GM12891 (cell line): ENCODE results near the gene G6PC3.

Experiments
- DNase-seq: peaks from one replicate; pipeline ENCODE4 v3.0.0; 2011; ENCODE audit warnings: low spot score; ENCODE audit not compliant: insufficient read length
- FAIRE-seq: peaks from 2 replicates; lab custom pipeline; 2011; peaks lifted over from hg19 to GRCh38; lab: Jason Lieb, UNC
- PAX5 ChIP-seq: IDR thresholded peaks from 2 replicates; pipeline ENCODE4 v1.6.1; 2011; ENCODE audit warnings: low read length, moderate library complexity, mild to moderate bottlenecking; ENCODE audit not compliant: insufficient read depth, severe bottlenecking
- POLR2A ChIP-seq: IDR thresholded peaks from 2 replicates; pipeline ENCODE4 v1.6.1; 2011; ENCODE audit warnings: low read depth, low read length, control low read depth
- POLR2AphosphoS5 ChIP-seq: IDR thresholded peaks from 2 replicates; pipeline ENCODE4 v1.6.1; 2011; ENCODE audit warnings: low read depth, low read length, control low read depth
- POU2F2 ChIP-seq: IDR thresholded peaks from 2 replicates; pipeline ENCODE4 v1.6.1; 2011; ENCODE audit warnings: low read depth, mild to moderate bottlenecking, control low read depth, low read length, moderate library complexity
- SPI1 ChIP-seq: IDR thresholded peaks from 2 replicates; pipeline ENCODE4 v1.6.1; 2011; ENCODE audit warnings: low read depth, low read length, control low read depth
- TAF1 ChIP-seq: IDR thresholded peaks from 2 replicates; pipeline ENCODE4 v1.6.1; 2011; ENCODE audit warnings: low read depth, low read length, control low read depth

The G6PC3 gene

DNA sequence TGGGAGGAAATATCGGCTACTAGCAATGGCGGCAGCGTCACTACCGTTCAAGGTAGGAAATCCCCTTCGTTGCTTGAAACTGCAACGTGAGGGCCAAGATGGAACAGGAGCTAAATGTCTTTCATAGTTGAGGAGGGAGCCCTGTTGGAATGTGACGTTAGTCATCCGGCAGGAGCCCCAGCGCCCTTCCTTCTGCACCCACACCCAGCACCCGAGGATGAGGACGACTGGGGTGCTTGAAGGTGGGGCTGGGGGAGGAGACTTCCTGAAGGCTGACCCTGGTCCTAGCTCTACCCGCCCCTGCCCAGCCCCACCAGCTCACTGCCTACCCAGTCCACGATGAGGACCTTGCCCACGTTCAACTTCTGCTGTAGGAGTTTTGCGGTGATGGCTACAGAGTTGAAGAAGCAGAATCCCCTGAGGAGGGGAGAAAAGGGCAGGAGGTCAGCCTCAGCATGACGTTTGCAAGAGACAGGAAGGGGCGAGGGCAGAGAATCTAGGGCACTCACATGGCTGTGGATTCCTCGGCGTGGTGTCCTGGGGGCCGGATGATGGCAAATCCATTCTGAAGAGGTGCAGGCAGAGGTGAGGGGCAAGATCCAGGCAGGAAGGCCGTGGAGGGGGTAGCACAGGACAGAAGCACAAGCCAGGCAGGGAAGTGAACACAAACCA, 11.9 kb downstream of the G6PC3 start:
- TF ChIP-seq POLR2A (no peak), POU2F2 (no peak), TAF1 (no peak), POLR2AphosphoS5 (no peak), SPI1 (no peak), PAX5 (no peak)
- no peak for DNase-seq
- no peak for FAIRE-seq

- DNase-seq = no peak
- TF ChIP-seq PAX5 = no peak
- TF ChIP-seq TAF1 = no peak
- TF ChIP-seq POLR2AphosphoS5 = no peak
- TF ChIP-seq POLR2A = no peak
- TF ChIP-seq POU2F2 = no peak
- no peak for TF ChIP-seq SPI1
- no peak for FAIRE-seq
These were observed 12.8 kb downstream of the G6PC3 start for GRCh38 chr17:44083250-44083849.

DNA sequence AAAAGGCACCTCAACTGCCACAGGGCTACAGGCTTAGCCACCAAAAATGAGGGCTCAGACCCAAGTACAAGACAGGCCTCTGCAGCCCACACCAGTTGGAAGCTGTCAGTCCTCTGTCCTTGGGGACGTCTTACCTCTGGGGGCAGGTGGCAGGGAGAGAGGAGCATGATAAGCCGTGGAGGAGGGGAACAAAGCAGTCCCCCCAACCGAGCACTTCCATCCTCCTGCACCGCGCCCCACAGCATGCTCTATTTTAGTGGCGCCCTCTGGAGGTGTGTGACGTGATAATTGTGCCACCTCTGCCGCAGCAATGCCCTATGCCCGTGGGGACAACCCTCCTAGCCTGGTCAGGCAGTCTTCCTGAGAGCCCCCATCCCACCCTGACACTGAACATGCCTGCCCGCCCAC, 13.6 kb downstream of the G6PC3 start:
- FAIRE-seq (no peak), DNase-seq (no peak)

DNA sequence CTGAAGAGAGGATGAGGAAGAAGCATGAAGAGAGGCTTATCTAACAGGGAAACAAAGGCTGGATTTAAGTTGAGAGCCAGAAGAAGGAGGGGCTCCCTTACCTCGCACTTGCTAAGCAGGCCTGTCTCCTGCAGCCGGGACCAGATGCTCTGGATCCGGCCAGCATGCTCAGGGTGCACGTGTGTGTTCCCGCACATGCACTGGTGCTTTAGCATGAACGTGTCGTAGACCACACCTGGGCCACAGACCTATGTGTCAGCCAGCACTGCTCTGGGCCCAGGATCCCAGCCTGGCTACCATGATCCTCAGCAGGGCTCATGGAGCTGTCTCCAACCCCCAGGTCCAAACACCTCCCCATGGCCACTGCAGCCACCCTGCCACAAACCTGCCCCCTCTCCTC, 14.4 kb downstream of the G6PC3 start:
- TF ChIP-seq TAF1 = no peak
- no peak for TF ChIP-seq POU2F2
- no peak for TF ChIP-seq PAX5
- no peak for TF ChIP-seq POLR2AphosphoS5
- no peak for TF ChIP-seq SPI1
- no peak for TF ChIP-seq POLR2A
- no peak for FAIRE-seq
- DNase-seq = no peak

More for the DNA sequence above, 13.6 kb downstream of the G6PC3 start:
- TF ChIP-seq SPI1 = no peak
- TF ChIP-seq TAF1 = no peak
- no peak for TF ChIP-seq PAX5
- TF ChIP-seq POLR2AphosphoS5 = no peak
- no peak for TF ChIP-seq POLR2A
- no peak for TF ChIP-seq POU2F2

DNA sequence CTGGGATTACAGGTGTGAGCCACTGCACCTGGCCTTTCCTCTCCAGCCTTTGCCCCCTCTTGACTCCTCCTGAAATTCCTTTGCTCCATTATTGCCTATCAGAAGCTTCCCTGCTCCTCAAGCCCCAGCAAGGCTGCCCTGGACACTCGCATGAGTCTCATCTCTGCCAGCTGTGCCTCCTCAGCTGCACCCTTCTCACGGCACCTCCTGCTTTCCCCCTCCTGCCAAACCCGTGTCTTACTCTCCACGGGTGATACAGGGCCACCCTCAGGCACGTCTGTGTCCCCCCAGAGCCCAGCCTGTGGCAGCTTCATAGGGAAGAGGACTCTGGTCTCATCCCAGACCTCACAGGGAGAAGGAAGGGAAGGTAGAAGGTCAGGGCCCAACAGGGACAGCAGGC, 15.4 kb downstream of the G6PC3 start:
- FAIRE-seq (no peak), DNase-seq (no peak)
- TF ChIP-seq TAF1 = no peak
- TF ChIP-seq PAX5 = no peak
- TF ChIP-seq POLR2A = no peak
- no peak for TF ChIP-seq POU2F2
- no peak for TF ChIP-seq SPI1
- TF ChIP-seq POLR2AphosphoS5 = no peak

- no peak for DNase-seq
- no peak for FAIRE-seq
These were observed 16.1 kb downstream of the G6PC3 start for GRCh38 chr17:44086364-44087311.

DNA sequence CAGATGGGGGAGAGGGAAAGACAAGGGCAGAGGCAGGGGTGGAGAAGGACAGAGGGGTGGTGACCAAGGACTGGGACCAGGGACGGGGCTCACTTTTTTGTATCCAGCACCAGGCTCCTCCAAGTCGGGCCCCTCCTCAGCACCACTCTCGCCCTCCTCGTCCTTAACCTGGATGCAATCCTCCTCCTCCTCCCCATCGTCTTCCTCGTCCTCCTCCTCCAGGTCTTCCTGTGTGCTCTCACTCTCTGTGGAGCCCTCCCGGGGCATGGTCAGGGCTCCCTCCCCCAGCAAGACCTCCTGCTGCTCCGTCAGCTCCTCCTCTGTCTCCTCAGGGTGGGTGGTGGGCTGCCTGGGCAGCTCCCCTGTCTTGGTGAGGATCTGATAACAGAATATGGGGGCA, 16.8 kb downstream of the G6PC3 start:
- no peak for TF ChIP-seq SPI1
- TF ChIP-seq POU2F2 = no peak
- TF ChIP-seq POLR2AphosphoS5 = no peak
- no peak for TF ChIP-seq POLR2A
- no peak for TF ChIP-seq PAX5
- TF ChIP-seq TAF1 = no peak
- FAIRE-seq = no peak
- DNase-seq = no peak

More at GRCh38 chr17:44086364-44087311, 16.1 kb downstream of the G6PC3 start:
- TF ChIP-seq POU2F2 (no peak), POLR2AphosphoS5 (no peak), PAX5 (no peak), SPI1 (no peak), TAF1 (no peak), POLR2A (no peak)

GRCh38 chr17:44088254-44088653, 17.7 kb downstream of the G6PC3 start:
- FAIRE-seq = no peak
- no peak for TF ChIP-seq PAX5
- TF ChIP-seq POU2F2 = no peak
- no peak for TF ChIP-seq POLR2AphosphoS5
- TF ChIP-seq POLR2A = no peak
- no peak for TF ChIP-seq TAF1
- no peak for TF ChIP-seq SPI1
- no peak for DNase-seq

DNA sequence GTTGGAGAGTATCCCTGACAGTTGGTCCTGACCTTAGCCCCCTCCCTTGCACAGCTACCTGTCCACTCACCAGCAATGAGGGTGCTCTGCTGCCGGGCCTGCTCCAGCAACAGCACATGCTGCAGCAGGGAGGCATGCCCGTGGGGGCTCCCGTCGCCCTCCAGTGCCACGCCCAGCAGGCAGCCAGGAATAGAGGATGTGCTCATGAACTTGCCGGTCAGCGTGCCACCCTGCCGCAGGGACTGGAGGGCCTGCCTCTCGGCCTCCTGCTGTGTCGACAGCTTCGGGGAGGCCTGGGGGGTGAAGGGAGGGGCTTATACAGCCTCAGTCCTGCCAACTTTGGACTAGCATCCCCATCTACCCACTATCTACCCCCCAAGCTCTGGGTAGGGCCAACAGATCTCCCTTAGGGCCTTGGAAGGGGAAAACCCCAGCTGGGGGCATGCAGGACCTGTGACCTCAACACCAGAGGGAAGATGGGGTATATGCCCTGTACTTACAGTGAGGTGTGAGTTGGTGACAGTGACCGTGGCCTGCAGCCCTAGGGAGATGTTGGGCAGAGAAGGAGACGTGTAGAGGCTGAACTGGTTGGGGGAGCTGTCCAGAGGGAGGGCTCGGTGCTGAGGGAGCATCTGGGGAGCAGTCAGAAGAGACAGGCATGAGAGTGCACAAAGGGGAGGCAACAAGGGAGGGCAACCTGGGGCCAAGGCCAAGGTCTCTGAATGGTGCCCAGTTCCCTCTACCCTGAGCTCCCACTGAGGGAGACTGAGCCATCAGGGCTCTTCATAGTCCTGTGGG, 20.9 kb downstream of the G6PC3 start:
- FAIRE-seq = no peak
- TF ChIP-seq PAX5 (no peak), POU2F2 (no peak), TAF1 (no peak), POLR2AphosphoS5 (no peak)
- no peak for DNase-seq
